ENCODE data around the gene PDE2A.
A peak's percentile ranks its signal among the peaks of the same experiment; 100 is the strongest.

PDE2A gene

GRCh38 chr11:72682238-72682857 lies 8.1 kb upstream of the PDE2A start:
- DNase-seq = no peak

GRCh38 chr11:72681226-72682153 lies 7.3 kb upstream of the PDE2A start:
- no peak for DNase-seq

- DNase-seq = no peak
These were observed 6.5 kb upstream of the PDE2A start for GRCh38 chr11:72680624-72681158.

- DNase-seq = no peak
These were observed 5.6 kb upstream of the PDE2A start for GRCh38 chr11:72679869-72680268.

- no peak for DNase-seq
These were observed 4.3 kb upstream of the PDE2A start for GRCh38 chr11:72678524-72678923.

- peak; percentile 38 to 50 for DNase-seq
These were observed 2.7 kb upstream of the PDE2A start for GRCh38 chr11:72676861-72677341.

GRCh38 chr11:72675221-72675620 lies 999 bp upstream of the PDE2A start:
- no peak for DNase-seq

- DNase-seq = no peak
These were observed 809 bp downstream of the PDE2A start for GRCh38 chr11:72673284-72673942.

- no peak for DNase-seq
These were observed 1.5 kb downstream of the PDE2A start for GRCh38 chr11:72672597-72673238.

- DNase-seq = no peak
These were observed 2.8 kb downstream of the PDE2A start for GRCh38 chr11:72671152-72672099.

GRCh38 chr11:72670041-72670440 lies 4.2 kb downstream of the PDE2A start:
- DNase-seq = no peak

GRCh38 chr11:72669527-72669926 lies 4.7 kb downstream of the PDE2A start:
- no peak for DNase-seq

GRCh38 chr11:72668629-72669347 lies 5.4 kb downstream of the PDE2A start:
- DNase-seq = no peak

- no peak for DNase-seq
These were observed 8.2 kb downstream of the PDE2A start for GRCh38 chr11:72665911-72666472.

GRCh38 chr11:72662036-72662435 lies 12.2 kb downstream of the PDE2A start:
- DNase-seq = no peak

- DNase-seq = no peak
These were observed 12.7 kb downstream of the PDE2A start for GRCh38 chr11:72661486-72661885.

GRCh38 chr11:72658989-72659640 lies 15.1 kb downstream of the PDE2A start:
- DNase-seq = no peak

GRCh38 chr11:72657411-72658100 lies 16.7 kb downstream of the PDE2A start:
- no peak for DNase-seq

- DNase-seq = no peak
These were observed 18.2 kb downstream of the PDE2A start for GRCh38 chr11:72655896-72656464.

Measured in inflammatory macrophage treated with lipopolysaccharide for 1 hour (primary cell).